GM12872 (cell line): ENCODE results near the gene KANK3.

Experiments used
- TF ChIP-seq, protein P1 (sequence below): IDR thresholded peaks from 3 replicates; pipeline ENCODE4 v1.5.1; 2011; ENCODE audit warnings: low read depth, mild to moderate bottlenecking, low read length, moderate library complexity; ENCODE audit not compliant: insufficient read depth

The KANK3 gene

DNA sequence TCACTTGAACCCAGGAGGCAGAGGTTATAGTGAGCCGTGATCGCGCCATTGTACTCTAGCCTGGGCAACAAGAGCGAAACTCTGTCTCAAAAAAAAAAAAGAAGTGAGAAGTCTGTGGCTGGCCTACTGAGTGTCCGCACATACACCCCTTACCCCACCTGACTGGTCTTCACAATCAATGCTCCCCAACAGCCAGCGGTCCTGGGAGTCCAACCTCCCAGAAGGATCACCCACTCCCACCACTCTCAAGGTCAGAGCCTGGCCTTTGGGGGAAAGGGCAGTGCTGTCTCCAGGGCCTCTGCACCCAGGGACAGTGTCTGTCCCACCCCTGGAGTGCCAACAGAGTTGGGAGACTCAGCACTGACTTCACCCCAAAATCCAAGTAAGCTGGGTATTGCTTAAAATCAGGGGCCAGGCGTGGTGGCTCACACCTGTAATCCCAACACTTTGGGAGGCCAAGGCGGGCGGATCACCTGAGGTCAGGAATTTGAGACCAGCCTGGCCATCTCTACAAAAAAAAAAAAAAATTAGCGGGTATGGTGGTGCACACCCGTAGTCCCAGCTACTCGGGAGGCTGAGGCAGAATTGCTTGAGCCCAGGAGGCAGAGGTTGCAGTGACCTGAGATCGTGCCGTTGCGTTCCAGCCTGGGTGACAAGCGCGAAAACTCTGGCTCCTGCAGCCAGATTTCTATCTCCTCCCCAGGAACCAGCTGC, 32.6 kb downstream of the KANK3 start:
- TF ChIP-seq, protein P1, sequence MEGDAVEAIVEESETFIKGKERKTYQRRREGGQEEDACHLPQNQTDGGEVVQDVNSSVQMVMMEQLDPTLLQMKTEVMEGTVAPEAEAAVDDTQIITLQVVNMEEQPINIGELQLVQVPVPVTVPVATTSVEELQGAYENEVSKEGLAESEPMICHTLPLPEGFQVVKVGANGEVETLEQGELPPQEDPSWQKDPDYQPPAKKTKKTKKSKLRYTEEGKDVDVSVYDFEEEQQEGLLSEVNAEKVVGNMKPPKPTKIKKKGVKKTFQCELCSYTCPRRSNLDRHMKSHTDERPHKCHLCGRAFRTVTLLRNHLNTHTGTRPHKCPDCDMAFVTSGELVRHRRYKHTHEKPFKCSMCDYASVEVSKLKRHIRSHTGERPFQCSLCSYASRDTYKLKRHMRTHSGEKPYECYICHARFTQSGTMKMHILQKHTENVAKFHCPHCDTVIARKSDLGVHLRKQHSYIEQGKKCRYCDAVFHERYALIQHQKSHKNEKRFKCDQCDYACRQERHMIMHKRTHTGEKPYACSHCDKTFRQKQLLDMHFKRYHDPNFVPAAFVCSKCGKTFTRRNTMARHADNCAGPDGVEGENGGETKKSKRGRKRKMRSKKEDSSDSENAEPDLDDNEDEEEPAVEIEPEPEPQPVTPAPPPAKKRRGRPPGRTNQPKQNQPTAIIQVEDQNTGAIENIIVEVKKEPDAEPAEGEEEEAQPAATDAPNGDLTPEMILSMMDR: no peak

DNA sequence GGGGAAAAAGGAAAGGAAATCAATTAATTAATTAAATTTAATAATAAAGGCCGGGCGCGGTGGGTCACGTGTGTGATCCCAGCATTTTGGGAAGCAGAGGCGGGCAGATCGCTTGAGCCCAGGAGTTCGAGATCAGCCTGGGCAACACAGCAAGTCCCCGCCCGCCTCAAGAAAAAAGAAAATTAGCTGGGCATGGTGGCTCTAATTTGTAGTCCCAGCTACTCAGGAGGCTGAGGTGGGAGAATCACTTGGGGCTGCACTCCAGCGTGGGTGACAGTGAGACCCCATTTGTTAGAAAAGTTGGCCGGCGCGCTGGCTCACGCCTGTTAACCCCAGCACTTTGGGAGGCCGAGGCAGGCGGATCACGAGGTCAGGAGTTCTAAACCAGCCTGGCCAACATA, 34.2 kb downstream of the KANK3 start:
- TF ChIP-seq, protein P1: no peak

DNA sequence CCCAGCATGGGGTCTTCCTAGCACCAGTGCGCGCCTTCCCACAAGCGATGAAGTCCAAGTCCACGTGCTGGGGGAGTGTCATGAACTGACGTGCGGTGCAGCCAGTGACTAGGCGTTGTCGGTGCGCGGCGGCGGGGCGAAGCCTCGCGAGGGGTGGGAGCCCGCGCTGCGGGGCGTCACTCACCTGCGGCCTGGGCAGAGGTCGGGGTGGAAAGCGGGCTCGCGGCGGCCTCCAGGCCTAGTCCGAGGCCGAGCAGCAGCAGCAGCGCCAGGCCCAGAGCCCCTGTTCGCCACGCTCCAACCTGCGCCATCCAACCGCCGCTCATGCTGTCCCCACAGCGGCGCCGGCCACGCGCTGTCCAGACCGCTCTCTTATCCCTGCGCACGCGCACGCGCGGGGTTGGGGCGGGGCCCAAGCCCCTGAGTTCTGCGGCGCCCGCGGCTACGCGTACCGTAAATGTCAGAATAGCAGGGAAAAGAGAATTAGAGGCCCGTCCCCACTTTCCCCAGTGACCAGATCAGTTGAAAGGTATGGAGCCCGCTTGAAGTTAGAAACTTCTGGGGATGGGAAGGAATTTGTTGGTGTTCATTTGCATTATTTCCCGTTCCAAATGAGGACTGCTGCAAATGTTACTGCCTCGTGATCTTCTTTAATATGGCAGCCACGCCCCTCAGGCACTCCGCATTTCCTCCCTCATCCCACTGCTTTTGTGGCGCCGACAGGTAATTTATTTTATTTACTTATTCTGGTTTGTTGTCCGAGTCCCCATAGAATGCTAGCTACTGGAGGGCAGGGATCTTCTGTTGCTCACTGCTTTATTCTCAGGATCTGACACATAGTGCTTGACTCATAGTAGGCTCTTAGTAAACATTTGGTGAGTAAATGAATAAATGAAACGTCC, 34.8 kb downstream of the KANK3 start, which contains the start of gene CD320:
Gene CD320, minus strand, starts transcription at position 394 of the 902 bp plus-strand sequence. Its CDS starts 68 bp downstream, at position 326.
- TF ChIP-seq, protein P1: no peak

DNA sequence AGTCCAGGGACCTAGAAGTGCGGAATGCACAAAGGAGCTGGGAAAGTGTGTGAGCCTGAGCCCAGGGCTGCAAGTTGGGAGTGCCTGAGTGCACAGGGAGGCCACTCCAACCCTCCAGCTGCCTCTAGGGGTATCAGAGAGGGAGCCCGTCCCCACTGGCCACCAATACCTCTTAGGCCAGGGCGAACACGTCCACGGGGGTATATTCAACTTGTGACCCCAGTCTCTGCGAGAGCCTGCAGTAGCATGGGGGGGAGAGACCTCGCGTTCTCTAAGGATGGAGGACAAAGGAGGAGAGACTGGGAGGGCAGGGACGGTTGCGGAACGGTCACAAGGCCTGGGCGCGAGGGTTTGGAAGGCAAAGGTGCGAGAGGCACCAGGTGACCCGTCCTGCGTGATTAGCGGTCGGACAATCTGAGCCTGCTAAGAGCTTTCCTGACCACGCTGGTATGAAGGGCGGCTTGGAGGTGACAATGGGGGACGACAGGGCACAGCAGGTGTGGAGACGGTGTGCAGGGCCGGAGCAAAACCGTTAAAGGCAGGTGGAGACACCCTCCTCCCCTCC, 35.6 kb downstream of the KANK3 start:
- TF ChIP-seq, protein P1: no peak

DNA sequence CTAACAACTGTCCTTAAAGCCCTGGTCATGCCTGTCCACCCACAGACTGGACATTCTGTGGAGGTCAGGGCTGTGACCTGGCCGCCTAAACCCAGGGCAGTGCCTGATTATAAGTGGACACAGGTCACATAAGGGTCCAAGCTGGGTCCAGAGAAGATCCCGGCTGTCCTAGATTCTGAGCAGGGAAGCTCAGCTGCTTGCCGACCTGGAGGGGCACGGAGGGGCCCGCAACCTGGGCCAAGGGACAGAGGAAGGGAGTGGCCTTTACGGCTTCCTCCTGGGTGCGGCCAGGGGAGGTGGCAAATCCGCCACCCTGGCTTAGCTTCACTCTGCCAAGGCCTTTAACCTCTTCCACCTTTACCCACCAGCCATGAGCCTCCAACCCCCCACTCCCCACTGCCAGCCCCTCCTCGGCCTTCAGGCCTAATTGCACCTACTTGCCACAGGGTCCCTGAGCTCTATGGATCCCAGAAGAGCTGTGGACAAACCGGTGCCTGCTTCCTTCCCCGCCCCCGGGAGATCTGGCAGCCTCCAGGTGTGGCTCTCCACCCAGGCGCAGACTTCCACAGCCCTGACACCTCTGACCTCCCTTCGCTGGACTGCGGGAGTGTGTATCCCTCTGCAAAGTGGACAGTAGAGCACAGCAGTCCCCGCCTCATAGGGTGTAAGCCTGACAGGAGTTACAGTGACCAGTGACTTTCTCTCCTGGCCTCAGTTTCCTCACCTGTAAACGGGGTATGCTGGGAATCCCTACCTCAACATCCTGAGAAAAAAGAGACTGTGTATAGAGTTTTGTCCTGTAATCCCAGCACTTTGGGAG, 36.6 kb downstream of the KANK3 start:
- TF ChIP-seq, protein P1: no peak

DNA sequence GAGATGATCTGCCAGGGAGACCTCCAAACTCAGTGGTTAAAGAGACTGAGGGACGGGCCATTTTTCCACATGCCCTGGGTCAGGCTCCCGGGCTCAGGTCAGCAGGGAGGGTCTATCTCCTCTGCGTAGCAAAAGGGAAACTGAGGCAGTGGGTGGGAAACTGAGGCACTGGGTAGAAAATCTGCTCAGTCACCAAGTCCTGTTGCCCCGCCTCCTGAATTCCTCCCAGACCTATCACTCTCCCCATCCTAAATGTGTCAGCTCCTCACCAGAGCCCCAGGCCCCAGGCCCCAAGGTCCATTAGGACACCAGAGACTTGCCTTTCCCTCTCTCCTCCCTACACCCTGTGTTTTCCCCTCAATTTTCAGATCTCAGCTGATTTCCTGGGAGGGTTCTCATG, 37.3 kb downstream of the KANK3 start:
- TF ChIP-seq, protein P1: no peak
